ENCODE results near the gene MCM6. TPM values are rescaled to one million over a fixed set of nuclear protein-coding genes. Genes with fewer than 3 reads are reported as not detected.

Gene MCM6
- total and polyA plus RNA-seq, 7 donors = 6.0 to 22.2 (median 9.2) TPM

- no peak for DNase-seq
- TF ChIP-seq POLR2AphosphoS5 (IDR thresholded peaks at IDR 0.05) = no peak
- TF ChIP-seq, protein P1, sequence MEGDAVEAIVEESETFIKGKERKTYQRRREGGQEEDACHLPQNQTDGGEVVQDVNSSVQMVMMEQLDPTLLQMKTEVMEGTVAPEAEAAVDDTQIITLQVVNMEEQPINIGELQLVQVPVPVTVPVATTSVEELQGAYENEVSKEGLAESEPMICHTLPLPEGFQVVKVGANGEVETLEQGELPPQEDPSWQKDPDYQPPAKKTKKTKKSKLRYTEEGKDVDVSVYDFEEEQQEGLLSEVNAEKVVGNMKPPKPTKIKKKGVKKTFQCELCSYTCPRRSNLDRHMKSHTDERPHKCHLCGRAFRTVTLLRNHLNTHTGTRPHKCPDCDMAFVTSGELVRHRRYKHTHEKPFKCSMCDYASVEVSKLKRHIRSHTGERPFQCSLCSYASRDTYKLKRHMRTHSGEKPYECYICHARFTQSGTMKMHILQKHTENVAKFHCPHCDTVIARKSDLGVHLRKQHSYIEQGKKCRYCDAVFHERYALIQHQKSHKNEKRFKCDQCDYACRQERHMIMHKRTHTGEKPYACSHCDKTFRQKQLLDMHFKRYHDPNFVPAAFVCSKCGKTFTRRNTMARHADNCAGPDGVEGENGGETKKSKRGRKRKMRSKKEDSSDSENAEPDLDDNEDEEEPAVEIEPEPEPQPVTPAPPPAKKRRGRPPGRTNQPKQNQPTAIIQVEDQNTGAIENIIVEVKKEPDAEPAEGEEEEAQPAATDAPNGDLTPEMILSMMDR (IDR thresholded peaks at IDR 0.05) = no peak
- no peak for TF ChIP-seq EP300 (IDR thresholded peaks at IDR 0.05)
- TF ChIP-seq POLR2A (IDR thresholded peaks at IDR 0.05) = no peak
- Histone ChIP-seq H3K27me3 (no peaks in the 10 kb centered on the region), H3K4me3 (no peak overlapping the region), H3K9me3 (no peaks in the 10 kb centered on the region), H3K36me3 (peaks cover 0 to 11% (median 3%) of the 10 kb centered on the region in 4 donors), H3K27ac (no peak overlapping the region), H3K4me1 (peaks cover 0 to 10% (median 0%) of the 10 kb centered on the region in 4 donors)
- intact Hi-C loops (cut with DNase I) = no loop called here
- WGBS, 2 donors = 92% methylated on average over 3 of the region's 3 CpGs
Measured at GRCh38 chr2:135838502-135838901, 37.7 kb downstream of the MCM6 start.

DNA sequence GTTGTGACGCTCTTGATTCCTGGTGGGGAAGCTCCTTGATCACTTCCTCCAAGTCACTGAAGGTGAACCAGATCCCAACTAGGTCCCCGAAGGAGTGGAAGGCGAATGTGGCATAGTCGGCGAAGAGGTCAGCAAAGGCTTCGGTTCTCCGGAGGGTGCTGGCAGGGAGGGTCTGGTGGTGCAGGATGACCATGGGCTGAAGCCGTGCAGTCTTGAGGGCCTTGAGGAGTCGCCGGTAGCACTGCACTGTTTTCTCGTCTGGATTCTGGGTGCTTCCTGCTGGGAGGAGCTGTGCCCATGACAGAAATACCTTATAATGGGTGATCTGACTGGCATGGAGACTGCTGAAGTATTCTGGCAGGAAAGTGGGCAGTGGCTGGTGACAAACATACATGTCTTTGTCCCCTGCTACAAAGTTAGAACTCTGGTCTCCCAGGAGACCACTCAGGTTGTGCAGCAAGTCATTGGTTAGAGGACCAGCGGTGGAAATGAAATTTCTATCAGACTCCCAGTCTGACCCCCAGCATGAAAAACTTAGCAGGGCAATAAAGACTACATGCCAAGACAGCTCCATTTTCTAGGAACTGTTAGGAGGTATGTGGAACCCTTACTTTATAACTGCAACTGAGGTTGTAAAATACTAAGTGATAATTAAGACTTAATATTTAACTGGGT, 39.5 kb downstream of the MCM6 start, which contains the start of gene LCT:
TSS of gene LCT (minus strand) at position 589 of the 675 bp plus-strand sequence. CDS start at position 574, 15 bp downstream.
- Histone ChIP-seq H3K27ac (no peak within 1 kb of the TSS), H3K4me1 (peaks cover 0 to 10% (median 0%) of the 10 kb centered on the region in 4 donors), H3K9me3 (no peaks in the 10 kb centered on the region), H3K36me3 (no peaks in the 10 kb centered on the region), H3K27me3 (no peaks in the 10 kb centered on the region), H3K4me3 (no peak within 1 kb of the TSS)
- intact Hi-C loops (cut with DNase I) = no loop called here
- 93 to 96% methylated on average over 12 of the region's 12 CpGs for whole genome bisulfite sequencing, 2 donors
- no peak for TF ChIP-seq POLR2A (IDR thresholded peaks at IDR 0.05)
- TF ChIP-seq, protein P1 (IDR thresholded peaks at IDR 0.05) = no peak
- TF ChIP-seq EP300 (IDR thresholded peaks at IDR 0.05) = no peak
- no peak for TF ChIP-seq POLR2AphosphoS5 (IDR thresholded peaks at IDR 0.05)
- DNase-seq = no peak

- WGBS, 2 donors = 94% methylated on average over 6 of the region's 6 CpGs
- no peaks in the 10 kb centered on the region for H3K36me3 ChIP-seq
- H3K27ac ChIP-seq = no peak overlapping the region
- DNase-seq = no peak
- H3K9me3 ChIP-seq = no peaks in the 10 kb centered on the region
- no peaks in the 10 kb centered on the region for H3K27me3 ChIP-seq
- no peak overlapping the region for H3K4me3 ChIP-seq
- H3K4me1 ChIP-seq = no peaks in the 10 kb centered on the region
- intact Hi-C loops (cut with DNase I) = no loop called here
- no peak for TF ChIP-seq EP300 (IDR thresholded peaks at IDR 0.05)
- no peak for TF ChIP-seq POLR2A (IDR thresholded peaks at IDR 0.05)
- no peak for TF ChIP-seq POLR2AphosphoS5 (IDR thresholded peaks at IDR 0.05)
- TF ChIP-seq, protein P1 (IDR thresholded peaks at IDR 0.05) = no peak
Measured at GRCh38 chr2:135832891-135833290, 43.4 kb downstream of the MCM6 start.

- TF ChIP-seq POLR2A (IDR thresholded peaks at IDR 0.05) (no peak), EP300 (IDR thresholded peaks at IDR 0.05) (no peak), POLR2AphosphoS5 (IDR thresholded peaks at IDR 0.05) (no peak)
- Histone ChIP-seq H3K9me3 (no peaks in the 10 kb centered on the region), H3K4me1 (no peaks in the 10 kb centered on the region), H3K4me3 (no peak overlapping the region), H3K36me3 (no peaks in the 10 kb centered on the region), H3K27me3 (no peaks in the 10 kb centered on the region), H3K27ac (no peak overlapping the region)
- DNase-seq = no peak
- WGBS, 2 donors = 42 to 76% methylated on average over 14 of the region's 14 CpGs
- intact Hi-C loops (cut with DNase I) = no loop called here
Measured at GRCh38 chr2:135831180-135831812, 44.9 kb downstream of the MCM6 start.

GRCh38 chr2:135829378-135830135, 46.7 kb downstream of the MCM6 start:
- Histone ChIP-seq H3K36me3 (no peaks in the 10 kb centered on the region), H3K4me1 (no peaks in the 10 kb centered on the region), H3K4me3 (no peak overlapping the region), H3K27ac (no peak overlapping the region), H3K9me3 (no peaks in the 10 kb centered on the region), H3K27me3 (no peaks in the 10 kb centered on the region)
- TF ChIP-seq EP300 (IDR thresholded peaks at IDR 0.05) = no peak
- no peak for TF ChIP-seq POLR2A (IDR thresholded peaks at IDR 0.05)
- no peak for TF ChIP-seq POLR2AphosphoS5 (IDR thresholded peaks at IDR 0.05)
- TF ChIP-seq, protein P1 (IDR thresholded peaks at IDR 0.05) = no peak
- 92 to 95% methylated on average over 13 of the region's 13 CpGs for WGBS, 2 donors
- intact Hi-C loops (cut with DNase I) = no loop called here
- no peak for DNase-seq

All from sigmoid colon (tissue), 7 donors.